GM23338 (cell line): ENCODE data around the gene SPR.

Experiments
- CREB1 ChIP-seq: fragments of 250-450 bp; sonication (Bioruptor Pico); IDR thresholded peaks from 2 replicates; pipeline ENCODE4 v1.5.0; 2020; ENCODE audit warnings: low read depth, mild to moderate bottlenecking, moderate library complexity
- EZH2 ChIP-seq: fragments of 200-600 bp; sonication (generic); IDR thresholded peaks from one replicate; pipeline ENCODE4 v1.8.0; 2017; ENCODE audit warnings: antibody characterized with exemption, mild to moderate bottlenecking, low read depth; ENCODE audit not compliant: unreplicated experiment
- EZH2phosphoT487 ChIP-seq: fragments of 200-600 bp; sonication (generic); IDR thresholded peaks from one replicate; pipeline ENCODE4 v1.8.1; 2018; ENCODE audit warnings: antibody characterized with exemption; ENCODE audit not compliant: unreplicated experiment
- POLR2AphosphoS5 ChIP-seq: IDR thresholded peaks from 2 replicates; pipeline ENCODE4 v1.6.1; 2016; ENCODE audit warnings: antibody characterized with exemption, low read depth
- ZNF331 ChIP-seq: fragments of 250-450 bp; sonication (Bioruptor Pico); IDR thresholded peaks from 2 replicates; pipeline ENCODE4 v1.5.0; 2020; ENCODE audit warnings: low read depth, mild to moderate bottlenecking, moderate library complexity
- TF ChIP-seq, protein P1 (sequence below), 2 experiments: fragments of 200-600 bp in 1 of 2; sonication (generic) in 1 of 2; conservative IDR thresholded peaks; 2 replicates each; pipeline versions ENCODE4 v1.5.1 to v1.6.1; 2016 to 2017; ENCODE audit warnings: antibody characterized with exemption in 2 of 2, low read depth in 2 of 2, mild to moderate bottlenecking in 2 of 2, moderate library complexity in 1 of 2
- TF ChIP-seq, protein P2 (sequence below): IDR thresholded peaks from one replicate; pipeline ENCODE4 v1.6.1; 2018; ENCODE audit warnings: antibody characterized with exemption; ENCODE audit not compliant: unreplicated experiment

DNA sequence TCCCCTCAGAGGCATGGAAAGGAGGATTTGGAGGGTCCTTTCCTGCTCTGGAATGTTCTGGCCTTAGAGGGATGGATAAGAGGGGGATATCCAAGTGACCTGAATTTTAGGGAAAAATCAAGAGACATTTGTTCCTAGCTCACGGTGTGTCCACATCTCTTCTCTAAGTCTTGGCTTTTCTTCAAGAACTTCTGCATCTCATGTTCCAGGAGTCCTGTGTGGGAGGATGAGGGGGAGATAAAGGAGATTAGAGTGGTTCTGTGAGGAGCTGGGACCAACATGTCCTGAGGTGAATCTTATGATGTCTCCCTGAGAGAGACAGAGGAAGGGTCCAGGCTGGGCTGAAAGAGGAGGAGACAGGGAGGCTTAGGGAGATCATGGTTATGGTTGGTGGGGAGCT is 41.8 kb downstream of the SPR start:
- TF ChIP-seq, protein P1, sequence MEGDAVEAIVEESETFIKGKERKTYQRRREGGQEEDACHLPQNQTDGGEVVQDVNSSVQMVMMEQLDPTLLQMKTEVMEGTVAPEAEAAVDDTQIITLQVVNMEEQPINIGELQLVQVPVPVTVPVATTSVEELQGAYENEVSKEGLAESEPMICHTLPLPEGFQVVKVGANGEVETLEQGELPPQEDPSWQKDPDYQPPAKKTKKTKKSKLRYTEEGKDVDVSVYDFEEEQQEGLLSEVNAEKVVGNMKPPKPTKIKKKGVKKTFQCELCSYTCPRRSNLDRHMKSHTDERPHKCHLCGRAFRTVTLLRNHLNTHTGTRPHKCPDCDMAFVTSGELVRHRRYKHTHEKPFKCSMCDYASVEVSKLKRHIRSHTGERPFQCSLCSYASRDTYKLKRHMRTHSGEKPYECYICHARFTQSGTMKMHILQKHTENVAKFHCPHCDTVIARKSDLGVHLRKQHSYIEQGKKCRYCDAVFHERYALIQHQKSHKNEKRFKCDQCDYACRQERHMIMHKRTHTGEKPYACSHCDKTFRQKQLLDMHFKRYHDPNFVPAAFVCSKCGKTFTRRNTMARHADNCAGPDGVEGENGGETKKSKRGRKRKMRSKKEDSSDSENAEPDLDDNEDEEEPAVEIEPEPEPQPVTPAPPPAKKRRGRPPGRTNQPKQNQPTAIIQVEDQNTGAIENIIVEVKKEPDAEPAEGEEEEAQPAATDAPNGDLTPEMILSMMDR (conservative IDR thresholded peaks at IDR 0.05; ENCODE audit: low read depth in 2 of 2): no peak
- TF ChIP-seq EZH2 (no peak), EZH2phosphoT487 (no peak), CREB1 (CRISPR knock-in tag) (no peak), POLR2AphosphoS5 (no peak), ZNF331 (CRISPR knock-in tag) (no peak)
- TF ChIP-seq, protein P2, sequence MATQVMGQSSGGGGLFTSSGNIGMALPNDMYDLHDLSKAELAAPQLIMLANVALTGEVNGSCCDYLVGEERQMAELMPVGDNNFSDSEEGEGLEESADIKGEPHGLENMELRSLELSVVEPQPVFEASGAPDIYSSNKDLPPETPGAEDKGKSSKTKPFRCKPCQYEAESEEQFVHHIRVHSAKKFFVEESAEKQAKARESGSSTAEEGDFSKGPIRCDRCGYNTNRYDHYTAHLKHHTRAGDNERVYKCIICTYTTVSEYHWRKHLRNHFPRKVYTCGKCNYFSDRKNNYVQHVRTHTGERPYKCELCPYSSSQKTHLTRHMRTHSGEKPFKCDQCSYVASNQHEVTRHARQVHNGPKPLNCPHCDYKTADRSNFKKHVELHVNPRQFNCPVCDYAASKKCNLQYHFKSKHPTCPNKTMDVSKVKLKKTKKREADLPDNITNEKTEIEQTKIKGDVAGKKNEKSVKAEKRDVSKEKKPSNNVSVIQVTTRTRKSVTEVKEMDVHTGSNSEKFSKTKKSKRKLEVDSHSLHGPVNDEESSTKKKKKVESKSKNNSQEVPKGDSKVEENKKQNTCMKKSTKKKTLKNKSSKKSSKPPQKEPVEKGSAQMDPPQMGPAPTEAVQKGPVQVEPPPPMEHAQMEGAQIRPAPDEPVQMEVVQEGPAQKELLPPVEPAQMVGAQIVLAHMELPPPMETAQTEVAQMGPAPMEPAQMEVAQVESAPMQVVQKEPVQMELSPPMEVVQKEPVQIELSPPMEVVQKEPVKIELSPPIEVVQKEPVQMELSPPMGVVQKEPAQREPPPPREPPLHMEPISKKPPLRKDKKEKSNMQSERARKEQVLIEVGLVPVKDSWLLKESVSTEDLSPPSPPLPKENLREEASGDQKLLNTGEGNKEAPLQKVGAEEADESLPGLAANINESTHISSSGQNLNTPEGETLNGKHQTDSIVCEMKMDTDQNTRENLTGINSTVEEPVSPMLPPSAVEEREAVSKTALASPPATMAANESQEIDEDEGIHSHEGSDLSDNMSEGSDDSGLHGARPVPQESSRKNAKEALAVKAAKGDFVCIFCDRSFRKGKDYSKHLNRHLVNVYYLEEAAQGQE: no peak
